Stimulated activated CD4-positive, alpha-beta T cell treated with anti-CD3 and anti-CD28 coated beads, Interleukin-15, amount 100 ng/mL, for 24 hours (primary cell): ENCODE results near the gene CLCN2.

Experiments used
- DNase-seq: peaks from one replicate; pipeline ENCODE4 v3.0.0-alpha.2; 2020

The CLCN2 gene

GRCh38 chr3:184380185-184380626 lies 18.8 kb upstream of the CLCN2 start:
- DNase-seq: peak; percentile 59

GRCh38 chr3:184379358-184380184 lies 18.2 kb upstream of the CLCN2 start, which contains the start of gene CHRD:
TSS of gene CHRD (plus strand) at chr3:184380054. CDS start at chr3:184380319, 265 bp downstream.
- DNase-seq: no peak

GRCh38 chr3:184378651-184379357 lies 17.4 kb upstream of the CLCN2 start:
- no peak for DNase-seq

- DNase-seq: no peak
Observed at GRCh38 chr3:184377882-184378445, 16.6 kb upstream of the CLCN2 start, which contains the start of gene THPO. TSS of gene THPO (minus strand) at chr3:184378207. CDS start at chr3:184376259, 1,948 bp downstream.

GRCh38 chr3:184377374-184377773 lies 16.0 kb upstream of the CLCN2 start:
- no peak for DNase-seq

- no peak for DNase-seq
Observed at GRCh38 chr3:184375747-184376461, 14.5 kb upstream of the CLCN2 start.

GRCh38 chr3:184373422-184373821 lies 12.0 kb upstream of the CLCN2 start:
- no peak for DNase-seq

GRCh38 chr3:184372911-184373310 lies 11.5 kb upstream of the CLCN2 start:
- DNase-seq: no peak

- no peak for DNase-seq
Observed at GRCh38 chr3:184372296-184372821, 11.0 kb upstream of the CLCN2 start.

- peak; percentile 71 for DNase-seq
Observed at GRCh38 chr3:184371570-184372018, 10.2 kb upstream of the CLCN2 start.

GRCh38 chr3:184368586-184369183 lies 7.3 kb upstream of the CLCN2 start:
- DNase-seq: no peak

GRCh38 chr3:184368116-184368515 lies 6.7 kb upstream of the CLCN2 start:
- no peak for DNase-seq

- no peak for DNase-seq
Observed at GRCh38 chr3:184366619-184367289, 5.3 kb upstream of the CLCN2 start.

- DNase-seq: peak; percentile 97
Observed at GRCh38 chr3:184362668-184363546, 1.5 kb upstream of the CLCN2 start.

- peak; percentile 70 for DNase-seq
Observed at GRCh38 chr3:184361932-184362667, 695 bp upstream of the CLCN2 start.

GRCh38 chr3:184360929-184361531 lies 375 bp downstream of the CLCN2 start:
- no peak for DNase-seq

GRCh38 chr3:184360070-184360928 lies 1.1 kb downstream of the CLCN2 start:
- no peak for DNase-seq

GRCh38 chr3:184359610-184360009 lies 1.8 kb downstream of the CLCN2 start:
- DNase-seq: no peak
